ENCODE results near the gene PCOLCE2.

DNA sequence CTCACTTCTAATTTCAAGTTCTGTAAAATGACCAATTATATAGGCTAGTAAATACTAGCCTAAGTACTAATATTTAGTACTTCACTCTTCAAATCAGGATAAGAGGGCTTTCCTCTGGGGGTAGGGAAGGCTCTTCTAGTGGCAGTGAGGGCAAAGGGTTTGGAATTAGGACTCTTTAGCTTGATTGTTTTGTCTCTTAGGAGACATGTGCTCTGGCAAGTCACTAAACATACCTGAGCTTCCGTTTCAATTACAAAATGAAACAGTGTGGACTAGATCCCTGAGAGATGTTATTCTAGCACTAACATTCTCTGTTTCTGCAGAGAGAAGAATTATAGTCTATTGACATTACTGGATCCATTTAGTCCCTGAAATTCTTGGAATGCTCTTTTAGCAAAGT is 71.5 kb downstream of the PCOLCE2 start:
- TF ChIP-seq, protein P1, sequence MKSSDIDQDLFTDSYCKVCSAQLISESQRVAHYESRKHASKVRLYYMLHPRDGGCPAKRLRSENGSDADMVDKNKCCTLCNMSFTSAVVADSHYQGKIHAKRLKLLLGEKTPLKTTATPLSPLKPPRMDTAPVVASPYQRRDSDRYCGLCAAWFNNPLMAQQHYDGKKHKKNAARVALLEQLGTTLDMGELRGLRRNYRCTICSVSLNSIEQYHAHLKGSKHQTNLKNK (CRISPR knock-in tag; IDR thresholded peaks at IDR 0.05): no peak
- TF ChIP-seq, protein P2, sequence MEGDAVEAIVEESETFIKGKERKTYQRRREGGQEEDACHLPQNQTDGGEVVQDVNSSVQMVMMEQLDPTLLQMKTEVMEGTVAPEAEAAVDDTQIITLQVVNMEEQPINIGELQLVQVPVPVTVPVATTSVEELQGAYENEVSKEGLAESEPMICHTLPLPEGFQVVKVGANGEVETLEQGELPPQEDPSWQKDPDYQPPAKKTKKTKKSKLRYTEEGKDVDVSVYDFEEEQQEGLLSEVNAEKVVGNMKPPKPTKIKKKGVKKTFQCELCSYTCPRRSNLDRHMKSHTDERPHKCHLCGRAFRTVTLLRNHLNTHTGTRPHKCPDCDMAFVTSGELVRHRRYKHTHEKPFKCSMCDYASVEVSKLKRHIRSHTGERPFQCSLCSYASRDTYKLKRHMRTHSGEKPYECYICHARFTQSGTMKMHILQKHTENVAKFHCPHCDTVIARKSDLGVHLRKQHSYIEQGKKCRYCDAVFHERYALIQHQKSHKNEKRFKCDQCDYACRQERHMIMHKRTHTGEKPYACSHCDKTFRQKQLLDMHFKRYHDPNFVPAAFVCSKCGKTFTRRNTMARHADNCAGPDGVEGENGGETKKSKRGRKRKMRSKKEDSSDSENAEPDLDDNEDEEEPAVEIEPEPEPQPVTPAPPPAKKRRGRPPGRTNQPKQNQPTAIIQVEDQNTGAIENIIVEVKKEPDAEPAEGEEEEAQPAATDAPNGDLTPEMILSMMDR (IDR thresholded peaks at IDR 0.05): no peak
